Measurements from ENCODE around the gene FNDC3B.

FNDC3B gene

GRCh38 chr3:172191629-172192028 is 152.3 kb downstream of the FNDC3B start:
- DNase-seq (ENCODE audit: low read depth): no peak

GRCh38 chr3:172192830-172193415 is 153.5 kb downstream of the FNDC3B start:
- DNase-seq (ENCODE audit: low read depth): no peak

GRCh38 chr3:172193436-172193835 is 154.1 kb downstream of the FNDC3B start:
- DNase-seq (ENCODE audit: low read depth): no peak

GRCh38 chr3:172194702-172195406 is 155.5 kb downstream of the FNDC3B start:
- DNase-seq (ENCODE audit: low read depth): no peak

GRCh38 chr3:172195407-172195754 is 156.0 kb downstream of the FNDC3B start:
- no peak for DNase-seq (ENCODE audit: low read depth)

GRCh38 chr3:172197344-172197743 is 158.0 kb downstream of the FNDC3B start:
- DNase-seq (ENCODE audit: low read depth): no peak

GRCh38 chr3:172198428-172198827 is 159.1 kb downstream of the FNDC3B start:
- DNase-seq (ENCODE audit: low read depth): no peak

- no peak for DNase-seq (ENCODE audit: low read depth)
These were observed 160.5 kb downstream of the FNDC3B start for GRCh38 chr3:172199850-172200369.

GRCh38 chr3:172201136-172201869 is 161.9 kb downstream of the FNDC3B start:
- DNase-seq (ENCODE audit: low read depth): no peak

- DNase-seq (ENCODE audit: low read depth): no peak
These were observed 162.5 kb downstream of the FNDC3B start for GRCh38 chr3:172201870-172202236.

GRCh38 chr3:172202797-172203196 is 163.4 kb downstream of the FNDC3B start:
- no peak for DNase-seq (ENCODE audit: low read depth)

GRCh38 chr3:172203522-172204258 is 164.3 kb downstream of the FNDC3B start:
- DNase-seq (ENCODE audit: low read depth): no peak

- no peak for DNase-seq (ENCODE audit: low read depth)
These were observed 165.3 kb downstream of the FNDC3B start for GRCh38 chr3:172204716-172205115.

GRCh38 chr3:172208586-172209332 is 169.4 kb downstream of the FNDC3B start:
- DNase-seq (ENCODE audit: low read depth): no peak

GRCh38 chr3:172209333-172210321 is 170.2 kb downstream of the FNDC3B start:
- DNase-seq (ENCODE audit: low read depth): no peak

- no peak for DNase-seq (ENCODE audit: low read depth)
These were observed 171.0 kb downstream of the FNDC3B start for GRCh38 chr3:172210355-172210754.

- no peak for DNase-seq (ENCODE audit: low read depth)
These were observed 171.7 kb downstream of the FNDC3B start for GRCh38 chr3:172211123-172211522.

- DNase-seq (ENCODE audit: low read depth): peak; percentile 15
These were observed 173.8 kb downstream of the FNDC3B start for GRCh38 chr3:172213200-172213599.

- no peak for DNase-seq (ENCODE audit: low read depth)
These were observed 174.5 kb downstream of the FNDC3B start for GRCh38 chr3:172213904-172214303.

GRCh38 chr3:172216267-172216666 is 176.9 kb downstream of the FNDC3B start:
- no peak for DNase-seq (ENCODE audit: low read depth)

All from activated T-cell treated with anti-CD3 and anti-CD28 coated beads for 48 hours (primary cell).